ENCODE measurements around the gene CFAP70.
"Not testable (repeated sequence)": the region's sequence is repeated elsewhere in the genome, so short reads cannot be mapped to it uniquely, and the experiment has no call there.

DNA sequence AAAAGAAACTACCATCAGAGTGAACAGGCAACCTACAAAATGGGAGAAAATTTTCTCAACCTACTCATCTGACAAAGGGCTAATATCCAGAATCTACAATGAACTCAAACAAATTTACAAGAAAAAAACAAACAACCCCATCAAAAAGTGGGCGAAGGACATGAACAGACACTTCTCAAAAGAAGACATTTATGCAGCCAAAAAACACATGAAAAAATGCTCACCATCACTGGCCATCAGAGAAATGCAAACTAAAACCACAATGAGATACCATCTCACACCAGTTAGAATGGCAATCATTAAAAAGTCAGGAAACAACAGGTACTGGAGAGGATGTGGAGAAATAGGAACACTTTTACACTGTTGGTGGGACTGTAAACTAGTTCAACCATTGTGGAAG is 30.1 kb downstream of the CFAP70 start:
- not testable (repeated sequence) for TF ChIP-seq SIN3A (IDR thresholded peaks at IDR 0.05; ENCODE audit: borderline replicate concordance, insufficient read depth, low read depth, low read length); POLR2AphosphoS5 (IDR thresholded peaks at IDR 0.05; ENCODE audit: low read depth, low read length); TCF7L2 (IDR thresholded peaks at IDR 0.05; ENCODE audit: low read depth, low read length)
- TF ChIP-seq, protein P1, sequence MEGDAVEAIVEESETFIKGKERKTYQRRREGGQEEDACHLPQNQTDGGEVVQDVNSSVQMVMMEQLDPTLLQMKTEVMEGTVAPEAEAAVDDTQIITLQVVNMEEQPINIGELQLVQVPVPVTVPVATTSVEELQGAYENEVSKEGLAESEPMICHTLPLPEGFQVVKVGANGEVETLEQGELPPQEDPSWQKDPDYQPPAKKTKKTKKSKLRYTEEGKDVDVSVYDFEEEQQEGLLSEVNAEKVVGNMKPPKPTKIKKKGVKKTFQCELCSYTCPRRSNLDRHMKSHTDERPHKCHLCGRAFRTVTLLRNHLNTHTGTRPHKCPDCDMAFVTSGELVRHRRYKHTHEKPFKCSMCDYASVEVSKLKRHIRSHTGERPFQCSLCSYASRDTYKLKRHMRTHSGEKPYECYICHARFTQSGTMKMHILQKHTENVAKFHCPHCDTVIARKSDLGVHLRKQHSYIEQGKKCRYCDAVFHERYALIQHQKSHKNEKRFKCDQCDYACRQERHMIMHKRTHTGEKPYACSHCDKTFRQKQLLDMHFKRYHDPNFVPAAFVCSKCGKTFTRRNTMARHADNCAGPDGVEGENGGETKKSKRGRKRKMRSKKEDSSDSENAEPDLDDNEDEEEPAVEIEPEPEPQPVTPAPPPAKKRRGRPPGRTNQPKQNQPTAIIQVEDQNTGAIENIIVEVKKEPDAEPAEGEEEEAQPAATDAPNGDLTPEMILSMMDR (IDR thresholded peaks at IDR 0.05): not testable (repeated sequence)
- TF ChIP-seq, protein P2, sequence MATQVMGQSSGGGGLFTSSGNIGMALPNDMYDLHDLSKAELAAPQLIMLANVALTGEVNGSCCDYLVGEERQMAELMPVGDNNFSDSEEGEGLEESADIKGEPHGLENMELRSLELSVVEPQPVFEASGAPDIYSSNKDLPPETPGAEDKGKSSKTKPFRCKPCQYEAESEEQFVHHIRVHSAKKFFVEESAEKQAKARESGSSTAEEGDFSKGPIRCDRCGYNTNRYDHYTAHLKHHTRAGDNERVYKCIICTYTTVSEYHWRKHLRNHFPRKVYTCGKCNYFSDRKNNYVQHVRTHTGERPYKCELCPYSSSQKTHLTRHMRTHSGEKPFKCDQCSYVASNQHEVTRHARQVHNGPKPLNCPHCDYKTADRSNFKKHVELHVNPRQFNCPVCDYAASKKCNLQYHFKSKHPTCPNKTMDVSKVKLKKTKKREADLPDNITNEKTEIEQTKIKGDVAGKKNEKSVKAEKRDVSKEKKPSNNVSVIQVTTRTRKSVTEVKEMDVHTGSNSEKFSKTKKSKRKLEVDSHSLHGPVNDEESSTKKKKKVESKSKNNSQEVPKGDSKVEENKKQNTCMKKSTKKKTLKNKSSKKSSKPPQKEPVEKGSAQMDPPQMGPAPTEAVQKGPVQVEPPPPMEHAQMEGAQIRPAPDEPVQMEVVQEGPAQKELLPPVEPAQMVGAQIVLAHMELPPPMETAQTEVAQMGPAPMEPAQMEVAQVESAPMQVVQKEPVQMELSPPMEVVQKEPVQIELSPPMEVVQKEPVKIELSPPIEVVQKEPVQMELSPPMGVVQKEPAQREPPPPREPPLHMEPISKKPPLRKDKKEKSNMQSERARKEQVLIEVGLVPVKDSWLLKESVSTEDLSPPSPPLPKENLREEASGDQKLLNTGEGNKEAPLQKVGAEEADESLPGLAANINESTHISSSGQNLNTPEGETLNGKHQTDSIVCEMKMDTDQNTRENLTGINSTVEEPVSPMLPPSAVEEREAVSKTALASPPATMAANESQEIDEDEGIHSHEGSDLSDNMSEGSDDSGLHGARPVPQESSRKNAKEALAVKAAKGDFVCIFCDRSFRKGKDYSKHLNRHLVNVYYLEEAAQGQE (IDR thresholded peaks at IDR 0.05; ENCODE audit: insufficient read depth in 1 of 2, low read depth in 2 of 2, low read length in 1 of 2): not testable (repeated sequence)

Measured in Panc1 (cell line).